Vagina (tissue), 2 donors: Measurements from ENCODE around the gene SYF2.
A peak's percentile ranks its signal among the peaks of the same experiment; 100 is the strongest.
"Not testable (repeated sequence)": the region's sequence is repeated elsewhere in the genome, so short reads cannot be mapped to it uniquely, and the experiment has no call there.

Experiments
- CTCF ChIP-seq, 3 experiments: fragments of 450-650 bp in 2 of 3; fragments of 200-600 bp in 1 of 3; sonication (generic) in 1 of 3; IDR thresholded peaks; one replicate each; pipeline ENCODE4 v1.5.1; 2017 to 2019; ENCODE audit warnings: antibody characterized with exemption in 3 of 3, mild to moderate bottlenecking in 2 of 3, moderate library complexity in 2 of 3
- POLR2A ChIP-seq, 2 donors: fragments of 450-650 bp; IDR thresholded peaks; one replicate each; pipeline ENCODE4 v1.6.1; 2017; ENCODE audit warnings: antibody characterized with exemption in 2 of 2, mild to moderate bottlenecking in 2 of 2, moderate library complexity in 2 of 2
- POLR2AphosphoS5 ChIP-seq, 2 donors: sonication (generic); formaldehyde crosslinking; IDR thresholded peaks; one replicate each; pipeline ENCODE4 v1.9.0; 2017; ENCODE audit warnings: antibody characterized with exemption in 2 of 2, mild to moderate bottlenecking in 2 of 2, low read depth in 1 of 2; ENCODE audit not compliant: insufficient read depth in 1 of 2

- not testable (repeated sequence) for TF ChIP-seq CTCF, POLR2A (IDR thresholded peaks at IDR 0.05)
- peak; percentile 49 to 91 for TF ChIP-seq POLR2AphosphoS5 (IDR thresholded peaks at IDR 0.05; ENCODE audit: insufficient read depth in 1 of 2, low read depth in 1 of 2)
These were observed 35.2 kb upstream of the SYF2 start for GRCh38 chr1:25267288-25268142.
